ENCODE results near the gene DNAJC18.

Gene DNAJC18

DNA sequence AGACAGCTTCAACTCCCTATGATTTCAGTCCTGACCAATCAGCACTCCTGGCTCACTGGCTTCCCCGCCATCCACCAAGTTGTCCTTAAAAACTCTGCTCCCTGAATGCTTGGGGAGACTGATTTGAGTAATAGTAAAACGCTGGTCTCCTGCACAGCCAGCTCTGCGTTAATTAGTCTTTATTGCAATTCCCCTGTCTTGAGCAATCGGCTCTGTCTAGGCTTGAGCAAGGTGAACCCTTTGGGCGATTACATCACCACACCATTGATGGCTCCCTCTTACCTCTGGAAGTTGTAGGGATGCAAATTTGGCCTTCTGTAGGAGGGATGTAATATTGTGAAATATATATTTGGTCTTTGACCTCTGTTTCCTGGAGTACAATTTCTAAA is 53.3 kb downstream of the DNAJC18 start:
- FAIRE-seq: no peak

DNA sequence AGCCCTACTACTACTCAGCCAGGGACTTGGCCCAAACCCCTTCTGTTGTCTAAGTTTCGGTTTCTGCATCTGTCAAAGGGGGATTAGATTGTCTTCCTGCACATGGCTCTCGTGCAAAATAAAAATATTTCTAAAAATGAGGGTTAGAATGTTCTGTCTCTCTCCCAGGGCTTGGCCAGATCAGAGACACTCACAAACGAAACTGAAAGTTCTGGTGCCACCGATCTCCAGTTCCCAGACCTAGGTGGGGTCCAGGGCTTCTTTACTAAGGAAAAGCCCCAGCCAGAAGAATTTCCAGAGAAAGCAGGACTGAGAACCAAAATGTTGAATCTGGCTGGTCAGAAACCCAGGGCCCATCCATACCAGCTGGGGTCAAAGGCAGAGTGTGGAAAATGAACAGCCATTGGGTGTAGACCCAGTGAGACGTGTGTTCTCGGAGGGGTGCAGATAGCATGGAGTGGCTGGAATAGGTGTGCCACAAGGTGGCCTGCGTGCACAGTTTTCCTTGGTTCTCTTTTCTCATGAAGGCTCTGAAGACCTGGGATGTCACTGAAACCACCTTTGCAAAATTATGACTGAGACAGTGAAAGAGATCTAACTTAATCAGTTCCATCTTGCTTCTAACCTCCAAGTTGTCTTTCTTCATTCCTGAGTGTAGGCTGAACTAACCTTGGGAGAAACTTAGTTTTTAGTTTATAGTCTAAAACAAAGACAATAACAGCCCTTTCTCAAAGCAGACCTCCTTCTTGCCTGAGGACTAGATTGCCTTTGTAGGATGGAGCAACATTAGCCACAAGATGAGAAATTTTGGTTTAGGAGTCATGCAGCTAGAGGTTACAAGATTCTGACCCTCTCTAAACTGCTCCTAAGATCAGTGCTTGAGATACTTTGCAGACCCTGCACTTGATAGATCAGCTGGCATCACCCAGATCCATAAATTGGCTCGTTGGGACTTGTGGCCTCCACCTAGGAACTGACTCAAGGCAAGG is 54.0 kb downstream of the DNAJC18 start:
- no peak for FAIRE-seq

GRCh38 chr5:139384591-139385051 is 54.7 kb downstream of the DNAJC18 start:
- no peak for FAIRE-seq

- FAIRE-seq: no peak
Observed at GRCh38 chr5:139383993-139384590, 55.2 kb downstream of the DNAJC18 start.

GRCh38 chr5:139383275-139383992 is 55.9 kb downstream of the DNAJC18 start, which contains the start of gene SLC23A1:
SLC23A1 (minus strand) TSS chr5:139383297; CDS start chr5:139383253, 44 bp downstream.
- no peak for FAIRE-seq

- no peak for FAIRE-seq
Observed at GRCh38 chr5:139382807-139383206, 56.5 kb downstream of the DNAJC18 start.

DNA sequence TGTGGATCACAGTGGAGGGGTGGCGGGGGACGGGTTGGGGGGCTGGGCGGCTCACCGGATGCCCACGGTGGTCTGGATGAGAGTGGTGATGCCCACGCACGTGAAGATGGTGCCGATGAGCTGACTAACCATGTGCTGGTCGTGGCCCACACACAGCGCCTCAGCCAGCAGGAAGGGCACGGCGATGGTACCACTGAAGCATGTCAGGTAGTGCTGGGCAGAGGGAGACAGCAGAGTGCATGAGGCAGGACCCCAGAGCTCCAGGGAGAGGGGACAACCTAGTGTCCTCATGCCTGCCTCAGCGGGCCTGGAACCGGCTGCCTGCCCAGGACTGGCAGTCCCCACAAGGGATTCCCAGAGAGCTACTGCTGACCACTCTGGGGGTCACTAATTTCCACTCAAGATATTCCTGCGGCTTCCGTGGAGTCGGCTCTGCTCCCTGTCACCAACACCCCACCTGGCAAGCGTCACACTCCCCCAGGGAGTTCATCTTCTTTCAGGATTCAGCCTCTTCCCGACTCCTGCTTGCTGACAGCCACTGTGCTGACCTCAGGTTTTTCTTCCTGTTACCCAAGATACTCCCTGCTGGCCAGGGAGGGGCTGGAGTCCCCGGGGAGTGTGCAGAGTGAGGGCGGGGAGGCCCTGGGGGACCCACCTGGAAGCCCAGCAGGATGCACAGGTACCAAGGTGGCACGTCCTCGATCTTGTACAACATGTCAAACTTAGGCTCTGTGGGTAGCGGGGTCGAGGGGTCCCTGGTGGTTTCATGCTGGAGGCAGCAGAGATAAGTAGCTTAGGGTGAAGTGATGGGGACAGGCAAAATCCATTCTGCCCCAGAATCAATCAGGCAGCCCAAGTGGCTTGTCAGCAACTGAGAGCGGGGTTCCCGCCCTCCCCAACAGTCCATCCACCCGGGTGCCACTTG is 57.2 kb downstream of the DNAJC18 start:
- no peak for FAIRE-seq

DNA sequence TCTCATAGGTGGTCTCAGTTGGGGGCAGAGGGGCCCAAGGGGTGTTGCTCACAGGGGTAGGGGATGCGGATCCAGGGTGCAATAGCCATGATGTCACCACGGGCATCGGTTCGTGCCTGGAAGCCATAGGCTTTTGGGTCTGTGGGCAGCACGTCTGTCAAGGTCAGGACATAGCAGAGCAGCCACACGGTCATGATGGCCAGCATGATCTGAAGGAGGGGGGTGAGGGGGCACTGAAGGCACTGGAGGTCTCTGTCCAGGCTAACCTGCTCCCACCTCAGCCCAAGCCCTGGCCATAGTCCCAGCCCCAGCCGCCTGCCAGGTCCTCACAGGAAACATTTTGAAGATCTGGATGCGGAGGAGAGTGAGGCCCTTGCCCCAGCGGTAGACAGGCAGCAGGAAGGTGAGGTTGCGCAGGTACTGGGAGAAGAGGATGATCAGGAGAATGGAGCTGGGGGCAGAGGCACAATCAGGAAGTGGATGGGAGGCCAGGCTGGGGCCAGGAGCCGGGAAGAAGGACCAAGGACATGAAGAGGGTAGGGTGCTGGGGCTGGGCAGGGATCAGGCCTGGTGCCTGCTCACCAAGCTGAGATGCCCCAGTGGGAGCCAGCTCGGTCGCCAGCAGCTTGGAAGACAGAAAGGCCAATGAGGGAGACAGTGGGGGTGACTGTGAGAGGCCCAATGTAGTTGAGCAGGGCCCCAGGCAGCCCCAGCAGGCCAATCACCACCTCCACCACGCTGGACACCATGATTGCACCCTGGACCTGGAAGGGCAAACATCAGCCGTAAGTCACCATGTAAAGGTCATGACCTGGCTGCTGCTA is 59.5 kb downstream of the DNAJC18 start:
- FAIRE-seq: no peak

- FAIRE-seq: no peak
Observed at GRCh38 chr5:139378941-139379361, 60.4 kb downstream of the DNAJC18 start.

DNA sequence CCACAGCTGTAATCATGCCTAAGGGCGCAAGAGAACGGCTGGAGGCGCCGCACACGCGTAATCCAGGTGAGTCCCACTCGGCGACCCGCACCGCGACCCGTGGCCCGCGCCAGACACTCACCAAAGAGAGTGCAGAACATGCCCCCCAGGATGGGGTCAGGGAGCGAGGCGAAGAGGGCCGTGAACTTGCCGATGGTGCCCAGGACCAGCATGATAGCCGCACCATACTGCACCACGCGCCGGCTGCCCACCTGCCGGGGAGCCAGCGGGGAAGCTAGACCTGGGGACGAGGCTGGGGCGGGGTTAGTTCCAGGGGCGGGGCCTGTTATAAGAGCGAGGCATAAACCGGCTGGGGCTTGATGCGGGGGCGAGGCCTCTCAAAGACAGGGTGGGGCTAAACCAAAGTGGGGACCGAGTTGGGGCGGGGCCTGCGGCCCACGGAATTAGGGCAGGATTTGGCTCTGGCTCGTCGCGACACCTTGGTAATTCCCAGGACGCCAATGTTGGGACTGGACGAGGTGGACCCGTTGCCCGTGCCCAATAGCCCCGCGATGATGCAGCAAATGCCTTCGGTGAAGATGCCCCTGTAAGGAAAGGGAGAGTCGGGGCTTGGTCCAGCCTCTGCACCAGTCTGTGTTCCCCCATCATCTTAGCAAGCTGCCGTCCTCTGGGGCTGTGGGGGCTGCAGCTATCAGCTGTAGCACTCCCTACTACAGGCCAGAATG is 61.1 kb downstream of the DNAJC18 start:
- FAIRE-seq: no peak

DNA sequence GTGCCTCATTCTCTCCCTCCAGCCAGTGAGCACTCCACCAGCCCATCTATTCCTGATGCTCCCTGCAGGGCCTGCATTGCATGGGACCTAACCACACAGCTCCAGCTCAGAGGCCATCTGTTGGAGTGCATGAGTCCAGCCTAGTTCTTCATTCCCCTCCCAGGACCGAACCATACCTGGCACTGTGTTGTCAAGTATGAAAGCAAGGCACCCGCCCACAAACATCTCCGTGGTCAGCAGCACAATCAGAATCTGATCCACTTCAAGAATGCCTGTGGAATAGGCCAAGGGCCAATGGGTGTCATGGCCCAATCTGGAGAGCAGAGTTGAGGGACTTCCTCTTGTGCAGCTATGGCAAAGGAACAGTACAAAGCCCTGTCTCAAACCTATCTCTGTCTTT is 62.1 kb downstream of the DNAJC18 start:
- FAIRE-seq: no peak

DNA sequence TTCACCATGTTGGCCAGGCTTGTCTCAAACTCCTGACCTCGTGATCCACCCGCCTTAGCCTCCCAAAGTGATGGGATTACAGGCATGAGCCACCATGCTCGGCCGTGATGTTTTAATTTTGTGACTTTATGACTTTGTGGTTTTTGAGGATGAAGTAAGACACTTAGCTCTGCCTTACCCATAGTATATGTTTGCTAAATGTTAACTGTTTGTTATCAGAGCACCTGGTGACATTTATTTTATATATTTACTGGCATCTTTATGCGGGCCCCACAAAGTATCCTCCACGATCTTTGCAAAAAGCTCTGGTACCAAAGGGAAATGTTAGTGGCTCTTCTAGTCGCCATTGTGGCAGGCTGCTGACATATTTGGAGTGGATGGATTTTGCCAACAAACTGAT is 63.0 kb downstream of the DNAJC18 start:
- FAIRE-seq: no peak

DNA sequence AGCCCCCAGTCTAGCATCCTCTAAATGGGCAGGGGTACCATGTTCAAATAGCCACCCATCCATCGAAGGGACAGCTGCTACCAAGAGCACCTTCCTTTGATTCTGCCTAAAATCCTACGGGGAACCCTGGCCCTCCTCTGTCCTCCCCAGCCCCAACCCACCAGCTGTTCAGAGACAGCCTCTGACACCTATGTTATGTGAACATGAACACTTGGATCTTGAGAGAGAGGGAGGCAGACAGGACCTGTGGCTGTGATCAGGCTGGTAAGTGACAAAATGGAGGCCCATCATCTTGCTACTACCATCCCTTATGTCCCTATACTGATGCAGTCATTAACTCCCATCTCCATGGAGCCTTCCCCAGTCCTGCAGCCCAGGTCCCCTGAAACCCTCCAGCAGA is 64.4 kb downstream of the DNAJC18 start:
- no peak for FAIRE-seq

DNA sequence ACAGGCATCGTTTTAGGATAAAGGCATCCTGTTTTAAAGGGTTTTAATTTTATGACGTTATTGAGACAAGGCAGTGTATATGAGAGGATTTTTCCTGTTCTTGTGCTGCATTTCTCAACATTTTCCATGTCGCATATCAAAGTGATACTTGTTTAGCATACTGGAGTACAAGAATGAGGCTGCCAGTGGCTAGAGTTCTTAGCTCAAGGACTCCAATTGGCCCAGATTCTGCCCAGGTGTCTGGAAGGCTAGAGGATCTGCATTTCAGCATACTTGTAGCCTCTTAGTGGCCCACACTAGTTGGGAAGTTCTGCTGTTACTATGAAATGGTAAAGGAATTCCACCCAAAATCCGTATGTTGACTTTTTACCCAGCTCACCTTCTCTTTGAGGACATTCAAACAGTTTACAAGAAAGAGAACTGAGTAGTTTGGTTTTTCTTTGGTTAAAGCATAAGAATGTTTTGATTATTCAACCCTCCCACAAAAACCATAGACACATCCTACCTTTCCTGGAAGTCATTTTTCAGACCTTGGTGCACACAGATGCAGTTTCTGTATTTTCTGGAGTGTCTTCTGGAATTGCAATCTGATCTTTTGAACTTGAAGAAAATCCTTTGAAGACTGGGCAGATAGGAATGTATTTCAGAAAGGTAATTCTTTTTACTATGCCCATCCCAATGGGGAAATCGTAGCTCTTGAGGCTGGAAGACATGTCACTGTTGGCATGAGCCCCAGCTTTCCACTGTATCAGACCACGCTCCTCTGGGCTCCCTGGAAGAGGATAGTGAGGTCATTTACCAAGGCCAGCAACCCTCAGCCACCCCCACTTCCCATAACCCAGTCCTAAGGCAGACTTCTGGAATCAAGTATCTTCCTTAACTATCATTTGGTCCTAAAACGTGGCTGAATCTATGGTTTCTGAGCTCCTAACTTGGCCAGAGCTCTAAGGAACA is 67.6 kb downstream of the DNAJC18 start:
- FAIRE-seq: no peak

GRCh38 chr5:139369181-139369580 is 70.1 kb downstream of the DNAJC18 start:
- FAIRE-seq: no peak

GRCh38 chr5:139368613-139369012 is 70.7 kb downstream of the DNAJC18 start:
- peak; percentile 27 for FAIRE-seq

- no peak for FAIRE-seq
Observed at GRCh38 chr5:139364466-139364865, 74.9 kb downstream of the DNAJC18 start.

GRCh38 chr5:139363937-139364336 is 75.4 kb downstream of the DNAJC18 start:
- no peak for FAIRE-seq

DNA sequence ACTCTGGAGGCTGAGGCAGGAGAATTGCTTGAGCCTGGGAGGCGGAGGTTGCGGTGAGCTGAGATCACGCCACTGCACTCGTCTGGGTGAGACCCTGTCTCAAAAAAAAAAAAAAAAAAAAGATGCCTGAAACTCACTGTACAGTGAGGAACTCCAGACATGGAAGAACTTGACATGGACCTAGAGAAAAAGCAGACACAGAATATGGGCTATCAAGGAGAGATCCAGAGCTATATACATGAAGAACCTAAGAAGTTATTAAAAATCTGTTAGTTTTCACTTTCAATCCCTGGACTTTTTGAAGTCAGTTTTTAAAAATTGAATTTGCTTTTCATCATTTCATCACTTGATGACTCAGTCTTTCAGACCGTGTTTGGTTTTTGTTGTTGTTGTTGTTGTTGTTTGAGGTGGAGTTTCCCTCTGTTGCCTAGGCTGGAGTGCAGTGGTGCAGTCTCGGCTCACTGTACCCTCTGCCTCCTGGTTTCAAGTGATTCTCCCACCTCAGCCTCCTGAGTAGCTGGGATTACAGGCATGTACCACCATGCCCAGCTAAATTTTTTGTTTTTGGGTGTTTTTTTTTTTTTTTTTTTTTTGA is 77.4 kb downstream of the DNAJC18 start:
- FAIRE-seq: no peak
